ENCODE data around the gene CFAP52.

GRCh38 chr17:9566067-9566466 lies 10.4 kb upstream of the CFAP52 start:
- TF ChIP-seq GATA2 (IDR thresholded peaks at IDR 0.05; ENCODE audit: low read depth, low read length) (no peak), GATA3 (IDR thresholded peaks at IDR 0.05; ENCODE audit: low read depth, low read length) (no peak)
